Measurements from ENCODE around the gene FNDC3A. TPM values are rescaled to one million over a fixed set of nuclear protein-coding genes. Genes with fewer than 3 reads are reported as not detected.
"Not testable (repeated sequence)": the region's sequence is repeated elsewhere in the genome, so short reads cannot be mapped to it uniquely, and the experiment has no call there.

Gene FNDC3A
- total RNA-seq, 2 donors from 2014 or later, result 53.7 to 62.8 TPM

GRCh38 chr13:49132479-49133002 lies 156.8 kb downstream of the FNDC3A start:
- WGBS, 2 donors, result 88 to 95% methylated on average over 1 of the region's 1 CpG

GRCh38 chr13:49134305-49134704 lies 158.6 kb downstream of the FNDC3A start:
- TF ChIP-seq POLR2A (IDR thresholded peaks at IDR 0.05), result no peak
- TF ChIP-seq, protein P1, sequence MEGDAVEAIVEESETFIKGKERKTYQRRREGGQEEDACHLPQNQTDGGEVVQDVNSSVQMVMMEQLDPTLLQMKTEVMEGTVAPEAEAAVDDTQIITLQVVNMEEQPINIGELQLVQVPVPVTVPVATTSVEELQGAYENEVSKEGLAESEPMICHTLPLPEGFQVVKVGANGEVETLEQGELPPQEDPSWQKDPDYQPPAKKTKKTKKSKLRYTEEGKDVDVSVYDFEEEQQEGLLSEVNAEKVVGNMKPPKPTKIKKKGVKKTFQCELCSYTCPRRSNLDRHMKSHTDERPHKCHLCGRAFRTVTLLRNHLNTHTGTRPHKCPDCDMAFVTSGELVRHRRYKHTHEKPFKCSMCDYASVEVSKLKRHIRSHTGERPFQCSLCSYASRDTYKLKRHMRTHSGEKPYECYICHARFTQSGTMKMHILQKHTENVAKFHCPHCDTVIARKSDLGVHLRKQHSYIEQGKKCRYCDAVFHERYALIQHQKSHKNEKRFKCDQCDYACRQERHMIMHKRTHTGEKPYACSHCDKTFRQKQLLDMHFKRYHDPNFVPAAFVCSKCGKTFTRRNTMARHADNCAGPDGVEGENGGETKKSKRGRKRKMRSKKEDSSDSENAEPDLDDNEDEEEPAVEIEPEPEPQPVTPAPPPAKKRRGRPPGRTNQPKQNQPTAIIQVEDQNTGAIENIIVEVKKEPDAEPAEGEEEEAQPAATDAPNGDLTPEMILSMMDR (IDR thresholded peaks at IDR 0.05), result no peak
- Histone ChIP-seq H3K36me3 (replicated peaks in 1 of 2; ENCODE audit: insufficient read depth in 1 of 2, low read depth in 2 of 2) (peaks cover 0 to 23% of the 10 kb centered on the region in 2 donors), H3K4me3 (no peak overlapping the region), H3K4me1 (no peaks in the 10 kb centered on the region), H3K9me3 (peaks cover 0 to 3% (median 0%) of the 10 kb centered on the region in 3 donors), H3K27ac (no peak overlapping the region), H3K27me3 (no peaks in the 10 kb centered on the region)
- intact Hi-C loops (cut with DNase I), result no loop called here
- ATAC-seq (no peak), DNase-seq (no peak)
- 93 to 94% methylated on average over 3 of the region's 3 CpGs for WGBS, 2 donors

More at GRCh38 chr13:49132479-49133002, 156.8 kb downstream of the FNDC3A start:
- DNase-seq (no peak), ATAC-seq (no peak)
- H3K27ac ChIP-seq, result peak overlapping the region in 1 of 4 donors; percentile 23
- H3K36me3 ChIP-seq (replicated peaks in 1 of 2; ENCODE audit: insufficient read depth in 1 of 2, low read depth in 2 of 2), result peaks cover 0 to 18% of the 10 kb centered on the region in 2 donors
- H3K4me1 ChIP-seq, result no peaks in the 10 kb centered on the region
- intact Hi-C loops (cut with DNase I), result no loop called here
- H3K27me3 ChIP-seq, result no peaks in the 10 kb centered on the region
- H3K4me3 ChIP-seq, result no peak overlapping the region
- TF ChIP-seq, protein P1 (IDR thresholded peaks at IDR 0.05), result no peak
- no peak for TF ChIP-seq POLR2A (IDR thresholded peaks at IDR 0.05)
- H3K9me3 ChIP-seq, result no peaks in the 10 kb centered on the region

DNA sequence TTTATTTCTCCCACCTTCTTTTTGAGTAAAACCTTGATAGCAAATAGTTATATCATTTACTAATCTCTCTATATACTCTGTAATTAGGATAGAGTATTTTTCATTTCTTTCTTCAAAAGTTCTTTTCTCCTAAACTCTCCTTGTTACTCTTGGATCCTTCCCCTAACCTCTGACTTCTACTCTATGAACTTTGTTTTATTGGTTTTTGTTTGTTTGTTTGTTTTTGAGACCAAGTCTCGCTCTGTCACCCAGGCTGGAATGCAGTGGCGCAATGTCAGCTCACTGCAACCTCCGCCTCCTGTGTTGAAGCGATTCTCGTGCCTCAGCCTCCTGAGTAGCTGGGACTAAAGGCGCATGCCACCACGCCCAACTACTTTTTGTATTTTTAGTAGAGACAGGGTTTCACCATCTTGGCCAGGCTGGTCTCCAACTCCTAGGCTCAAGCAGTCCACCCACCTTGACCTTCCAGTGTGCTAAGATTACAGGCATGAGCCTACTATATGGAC lies 161.5 kb downstream of the FNDC3A start:
- H3K9me3 ChIP-seq; intact Hi-C loops (cut with DNase I); H3K27ac ChIP-seq; ATAC-seq; H3K4me3 ChIP-seq; H3K4me1 ChIP-seq; DNase-seq; H3K27me3 ChIP-seq: not testable (repeated sequence)
- WGBS, 2 donors, result 96 to 99% methylated on average over 7 of the region's 7 CpGs
- H3K36me3 ChIP-seq (replicated peaks in 1 of 2; ENCODE audit: insufficient read depth in 1 of 2, low read depth in 2 of 2), result peaks cover 0 to 24% of the 10 kb centered on the region in 2 donors

GRCh38 chr13:49140910-49141611 lies 165.3 kb downstream of the FNDC3A start:
- no peaks in the 10 kb centered on the region for H3K4me1 ChIP-seq
- ATAC-seq (no peak), DNase-seq (no peak)
- H3K9me3 ChIP-seq, result peaks cover 0 to 3% (median 0%) of the 10 kb centered on the region in 3 donors
- no peaks in the 10 kb centered on the region for H3K27me3 ChIP-seq
- no peak overlapping the region for H3K4me3 ChIP-seq
- intact Hi-C loops (cut with DNase I), result no loop called here
- no peak overlapping the region for H3K27ac ChIP-seq
- TF ChIP-seq, protein P1 (IDR thresholded peaks at IDR 0.05), result no peak
- TF ChIP-seq POLR2A (IDR thresholded peaks at IDR 0.05), result no peak
- H3K36me3 ChIP-seq (replicated peaks in 1 of 2; ENCODE audit: insufficient read depth in 1 of 2, low read depth in 2 of 2), result peaks cover 0 to 33% of the 10 kb centered on the region in 2 donors

- no peak for DNase-seq
- Histone ChIP-seq H3K4me3 (no peak overlapping the region), H3K27ac (peak overlapping the region in 3 of 4 donors; percentile 16 to 67 (median 39)), H3K36me3 (replicated peaks in 1 of 2; ENCODE audit: insufficient read depth in 1 of 2, low read depth in 2 of 2) (peaks cover 0 to 18% of the 10 kb centered on the region in 2 donors), H3K4me1 (no peaks in the 10 kb centered on the region), H3K9me3 (peaks cover 0 to 6% (median 0%) of the 10 kb centered on the region in 3 donors), H3K27me3 (no peaks in the 10 kb centered on the region)
- 46 to 66% methylated on average over 2 of the region's 2 CpGs for WGBS, 2 donors
- ATAC-seq, result peak; percentile 30
- intact Hi-C loops (cut with DNase I), result no loop called here
- TF ChIP-seq, protein P1 (IDR thresholded peaks at IDR 0.05), result no peak
- TF ChIP-seq POLR2A (IDR thresholded peaks at IDR 0.05), result no peak
These were observed 171.2 kb downstream of the FNDC3A start for GRCh38 chr13:49146950-49147355.
